Panc1 (cell line): ENCODE measurements around the gene ANKRD17. TPM values are rescaled to one million over a fixed set of nuclear protein-coding genes. Genes with fewer than 3 reads are reported as not detected.

Experiments
- ATAC-seq: fragments of 200-7000 bp; cut with Tn5 transposase; 2 replicates; pipeline ENCODE4 v1.9.1; 2020; ENCODE audit warnings: mild to moderate bottlenecking, moderate library complexity
- BruUV-seq: library from RNA; stranded (reverse); fragments of 400-500 nt; replicated peaks from 2 replicates; lab custom pipeline; 2021; lab: Mats Ljungman, UMichigan
- CTCF ChIA-PET: fragments of 300-600 bp; sonication (Branson Sonifier 250); formaldehyde crosslinking; loops from one replicate; lab custom pipeline; 2022; ENCODE audit warnings: antibody characterized with exemption; lab: Charles Lee
- POLR2A ChIA-PET: fragments of 300-600 bp; sonication (Branson Sonifier 250); formaldehyde crosslinking; loops from one replicate; lab custom pipeline; 2022; ENCODE audit warnings: antibody characterized with exemption; lab: Charles Lee
- DNase-seq: peaks from one replicate; pipeline ENCODE4 v3.0.0-alpha.2; 2010; ENCODE audit warnings: low read depth, low spot score
- H3K27ac ChIP-seq: 2 replicates; pipeline ENCODE4 v1.5.1; 2011; ENCODE audit warnings: mild to moderate bottlenecking, low read length, inconsistent platforms
- H3K27me3 ChIP-seq: fragments of 200-500 bp; sonication (Bioruptor generic); 2 replicates; pipeline ENCODE4 v1.6.0; 2014; ENCODE audit warnings: low read length, inconsistent platforms; ENCODE audit not compliant: control insufficient read depth, insufficient read depth
- H3K36me3 ChIP-seq: fragments of 200-500 bp; sonication (Bioruptor generic); 2 replicates; pipeline ENCODE4 v1.5.1; 2014; ENCODE audit warnings: inconsistent platforms, mild to moderate bottlenecking, low read length, moderate library complexity; ENCODE audit not compliant: control insufficient read depth, insufficient read depth
- H3K4me1 ChIP-seq: 2 replicates; pipeline ENCODE4 v1.5.1; 2011; ENCODE audit warnings: inconsistent platforms, mild to moderate bottlenecking, low read length, moderate library complexity; ENCODE audit not compliant: control insufficient read depth, insufficient read depth
- H3K4me3 ChIP-seq, 2 experiments: 2 replicates each; pipeline ENCODE4 v1.5.1; 2011 to 2012; ENCODE audit warnings: low read depth in 2 of 2, low read length in 2 of 2, mild to moderate bottlenecking in 2 of 2, inconsistent platforms in 1 of 2, moderate library complexity in 1 of 2
- H3K9me3 ChIP-seq: fragments of 200-500 bp; sonication (Bioruptor generic); 2 replicates; pipeline ENCODE4 v1.5.1; 2014; ENCODE audit warnings: low read depth, mild to moderate bottlenecking, inconsistent platforms, low read length, moderate library complexity; ENCODE audit not compliant: control insufficient read depth, insufficient read depth
- CTCF ChIP-seq: fragments of 450-650 bp; IDR thresholded peaks from 2 replicates; pipeline ENCODE4 v1.5.1; 2017; ENCODE audit warnings: mild to moderate bottlenecking
- POLR2AphosphoS5 ChIP-seq: IDR thresholded peaks from 2 replicates; pipeline ENCODE4 v1.6.1; 2012; ENCODE audit warnings: mild to moderate bottlenecking, low read depth, low read length, moderate library complexity
- REST ChIP-seq, 2 experiments: IDR thresholded peaks; 2 replicates each; pipeline ENCODE4 v1.6.1; 2011 to 2012; ENCODE audit warnings: low read depth in 2 of 2, control low read depth in 1 of 2, low read length in 1 of 2, mild to moderate bottlenecking in 1 of 2, moderate library complexity in 1 of 2; ENCODE audit not compliant: insufficient read depth in 1 of 2
- SIN3A ChIP-seq: IDR thresholded peaks from 2 replicates; pipeline ENCODE4 v1.6.1; 2012; ENCODE audit warnings: low read depth, mild to moderate bottlenecking, low read length, moderate library complexity, borderline replicate concordance; ENCODE audit not compliant: insufficient read depth
- TCF7L2 ChIP-seq: IDR thresholded peaks from 2 replicates; pipeline ENCODE4 v1.6.1; 2011; ENCODE audit warnings: mild to moderate bottlenecking, low read depth, low read length, inconsistent platforms
- in situ Hi-C: cut with HindIII; loops from 2 replicates; pipeline ENCODE4 v1.10.0; 2016; ENCODE audit warnings: low sequenced_read_pairs, low pct_unique_long_range_greater_than_20kb
- intact Hi-C: fragments of 100-400 bp; cut with micrococcal nuclease; formaldehyde crosslinking; loops from one replicate; pipeline ENCODE4 v1.10.0; 2022; ENCODE audit not compliant: unreplicated experiment
- total RNA-seq: library from RNA; stranded (reverse); gene quantifications from one replicate; pipeline ENCODE4 v1.2.1, GENCODE V29; 2021; ENCODE audit not compliant: unreplicated experiment

ANKRD17 gene
- total RNA-seq, 1 experiment from 2014 or later: 38.5 TPM

GRCh38 chr4:73244945-73245601 is 13.5 kb downstream of the ANKRD17 start:
- Histone ChIP-seq H3K36me3 (no peaks in the 10 kb centered on the region), H3K27me3 (no peaks in the 10 kb centered on the region), H3K4me3 (no peak overlapping the region), H3K27ac (no peak overlapping the region), H3K4me1 (no peaks in the 10 kb centered on the region; the same call in 1 of the 2 replicates), H3K9me3 (no peaks in the 10 kb centered on the region)
- ChIA-PET CTCF (no interaction called here), POLR2A (no interaction called here)
- BruUV-seq: no TSS peak
- in situ Hi-C loops: no loop called here
- DNase-seq (no peak), ATAC-seq (no peak)
- TF ChIP-seq REST (IDR thresholded peaks at IDR 0.05; ENCODE audit: insufficient read depth in 1 of 2, low read depth in 2 of 2, low read length in 1 of 2): no peak
- TF ChIP-seq SIN3A: no peak
- no peak for TF ChIP-seq TCF7L2
- TF ChIP-seq CTCF: no peak
- no peak for TF ChIP-seq POLR2AphosphoS5
- intact Hi-C loops: no loop called here

GRCh38 chr4:73237044-73237443 is 21.6 kb downstream of the ANKRD17 start:
- ChIA-PET CTCF (no interaction called here), POLR2A (no interaction called here)
- no peaks in the 10 kb centered on the region; the same call in 1 of the 2 replicates for H3K36me3 ChIP-seq
- BruUV-seq: no TSS peak
- H3K27ac ChIP-seq: no peak overlapping the region
- in situ Hi-C loops: no loop called here
- intact Hi-C loops: no loop called here
- H3K4me3 ChIP-seq: no peak overlapping the region
- H3K4me1 ChIP-seq: no peaks in the 10 kb centered on the region
- DNase-seq: no peak
- ATAC-seq: no peak
- TF ChIP-seq SIN3A: no peak
- TF ChIP-seq REST (IDR thresholded peaks at IDR 0.05; ENCODE audit: insufficient read depth in 1 of 2, low read depth in 2 of 2, low read length in 1 of 2): no peak
- TF ChIP-seq POLR2AphosphoS5: no peak
- TF ChIP-seq CTCF: no peak
- TF ChIP-seq TCF7L2: no peak
- no peaks in the 10 kb centered on the region for H3K9me3 ChIP-seq
- H3K27me3 ChIP-seq: no peaks in the 10 kb centered on the region
